ENCODE results near the gene FXYD6. TPM values are rescaled to one million over a fixed set of nuclear protein-coding genes. Genes with fewer than 3 reads are reported as not detected.

The FXYD6 gene
- total RNA-seq, 1 experiment from 2014 or later: 0.54 TPM

DNA sequence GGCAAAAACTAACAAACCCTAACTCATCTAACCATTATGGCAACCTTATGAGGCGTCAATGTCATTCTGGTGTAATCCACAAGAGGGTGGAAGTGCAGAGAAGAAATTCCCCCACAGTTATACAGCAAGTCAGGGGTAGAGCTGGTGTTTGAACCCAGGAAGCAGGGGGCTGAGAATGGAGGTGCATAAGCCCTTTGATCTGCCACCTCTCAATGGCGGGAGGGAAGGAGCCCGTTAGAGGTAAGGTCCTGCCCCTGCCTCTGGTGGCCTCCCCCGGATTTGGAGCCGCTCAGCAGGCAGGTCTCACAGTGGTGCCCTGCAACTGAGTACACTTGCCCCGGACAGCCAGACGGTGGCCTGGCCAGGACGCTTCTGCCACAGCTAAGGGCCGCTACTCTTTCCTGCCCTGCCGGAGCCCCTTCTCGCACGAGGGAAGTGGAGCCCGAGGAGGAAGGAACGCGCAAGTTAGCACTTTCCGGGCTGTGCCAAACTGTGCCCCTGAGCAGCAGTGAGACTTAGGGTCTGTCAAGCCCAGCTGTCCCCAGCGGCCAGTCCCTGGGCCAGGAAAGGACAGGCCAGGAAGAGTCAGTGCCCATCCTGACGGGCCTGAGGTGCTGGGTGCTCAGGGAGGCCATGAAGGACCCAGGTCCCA, 53.0 kb downstream of the FXYD6 start:
- intact Hi-C loops (cut with micrococcal nuclease; ENCODE audit: unreplicated experiment) (loop anchor here (5.0 kb wide), 1 partner anchor 229 kb away; no protein-coding TSS in a partner anchor), in situ Hi-C loops (cut with HindIII; ENCODE audit: low pct_unique_long_range_greater_than_20kb, low sequenced_read_pairs) (loop anchor here (25.0 kb wide), 1 partner anchor 386 kb away; no protein-coding TSS in a partner anchor)
- peak; percentile 53 for ATAC-seq
- Histone ChIP-seq H3K27me3 (ENCODE audit: control insufficient read depth, insufficient read depth, low read length) (peaks cover 4% of the 10 kb centered on the region; the same call in 1 of the 2 replicates), H3K4me3 (ENCODE audit: low read depth in 2 of 2, low read length in 2 of 2) (no peak overlapping the region), H3K27ac (ENCODE audit: low read length) (no peak overlapping the region), H3K9me3 (ENCODE audit: control insufficient read depth, insufficient read depth, low read depth, low read length) (no peaks in the 10 kb centered on the region), H3K36me3 (ENCODE audit: control insufficient read depth, insufficient read depth, low read length) (no peaks in the 10 kb centered on the region), H3K4me1 (ENCODE audit: control insufficient read depth, insufficient read depth, low read length) (no peaks in the 10 kb centered on the region)
- no peak for TF ChIP-seq TCF7L2 (IDR thresholded peaks at IDR 0.05; ENCODE audit: low read depth, low read length)
- TF ChIP-seq CTCF (IDR thresholded peaks at IDR 0.05): no peak
- no peak for TF ChIP-seq REST (IDR thresholded peaks at IDR 0.05; ENCODE audit: insufficient read depth in 1 of 2, low read depth in 2 of 2, low read length in 1 of 2)
- no peak for TF ChIP-seq SIN3A (IDR thresholded peaks at IDR 0.05; ENCODE audit: borderline replicate concordance, insufficient read depth, low read depth, low read length)
- ChIA-PET CTCF (interaction anchor here (0.6 to 2.0 kb wide), 4 partner anchors 123 to 397 kb away, joined by 3 to 14 read pairs (median 4); no protein-coding TSS in a partner anchor), POLR2A (no interaction called here)
- BruUV-seq (replicated peaks): no TSS peak
- no peak for DNase-seq (ENCODE audit: low read depth, low spot score)

DNA sequence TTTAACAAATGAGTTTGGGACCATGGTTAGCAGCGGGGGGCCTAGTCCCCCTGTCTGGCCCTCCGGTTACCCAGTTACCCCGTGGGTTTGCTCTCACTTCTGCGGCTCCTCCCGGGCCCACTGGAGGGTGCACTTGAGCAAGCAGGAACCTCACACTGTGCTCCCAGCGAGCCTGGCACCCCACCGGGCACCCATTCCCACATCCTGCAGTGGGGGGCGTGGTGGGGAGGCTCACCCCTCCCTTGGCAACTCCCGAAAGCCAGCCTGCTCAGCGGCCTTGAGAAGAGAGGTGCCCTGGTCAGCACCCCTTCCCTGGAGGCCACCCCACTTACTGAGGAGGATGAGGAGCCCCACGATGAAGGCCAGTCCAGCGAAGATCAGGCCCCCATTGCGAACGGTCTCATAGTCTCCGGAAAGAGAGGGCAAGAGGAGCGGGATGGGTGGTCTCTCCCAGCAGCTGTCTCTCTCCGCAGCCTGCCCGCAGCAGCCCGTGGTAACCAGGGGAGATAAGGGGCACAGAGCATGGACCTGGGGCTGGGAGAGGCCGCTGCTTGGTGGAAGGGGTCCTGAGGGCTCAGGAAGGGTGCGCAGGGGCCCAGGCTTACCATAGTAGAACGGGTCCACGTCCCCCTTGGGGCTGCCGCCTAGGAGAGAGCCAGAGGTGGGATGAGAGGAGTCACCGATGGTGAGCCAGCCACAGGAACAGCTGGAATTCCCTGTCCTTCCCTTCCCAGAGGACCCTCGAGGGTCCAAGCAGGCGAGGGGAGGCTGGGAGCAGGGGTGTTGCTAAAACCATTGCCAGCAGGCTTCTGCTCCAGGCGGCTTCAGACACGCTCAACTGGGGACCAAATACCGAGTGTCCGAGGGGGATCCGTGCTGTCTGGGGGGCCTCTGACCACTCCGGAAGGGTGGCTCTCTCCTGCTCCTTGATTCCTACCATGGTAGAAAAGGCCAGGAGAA, 54.1 kb downstream of the FXYD6 start:
- BruUV-seq (replicated peaks): no TSS peak

More for the DNA sequence above, 54.1 kb downstream of the FXYD6 start:
- no peak for TF ChIP-seq REST (IDR thresholded peaks at IDR 0.05; ENCODE audit: insufficient read depth in 1 of 2, low read depth in 2 of 2, low read length in 1 of 2)
- peak; percentile 87 for TF ChIP-seq CTCF (IDR thresholded peaks at IDR 0.05)
- Histone ChIP-seq H3K27me3 (ENCODE audit: control insufficient read depth, insufficient read depth, low read length) (peaks cover 4% of the 10 kb centered on the region; the same call in 1 of the 2 replicates), H3K36me3 (ENCODE audit: control insufficient read depth, insufficient read depth, low read length) (no peaks in the 10 kb centered on the region), H3K27ac (ENCODE audit: low read length) (no peak overlapping the region), H3K4me3 (ENCODE audit: low read depth in 2 of 2, low read length in 2 of 2) (no peak overlapping the region), H3K9me3 (ENCODE audit: control insufficient read depth, insufficient read depth, low read depth, low read length) (no peaks in the 10 kb centered on the region), H3K4me1 (ENCODE audit: control insufficient read depth, insufficient read depth, low read length) (peaks cover 7% of the 10 kb centered on the region; the same call in 1 of the 2 replicates)
- ChIA-PET POLR2A (no interaction called here), CTCF (interaction anchor here (0.6 to 2.0 kb wide), 5 partner anchors 13 to 396 kb away, joined by 3 to 14 read pairs (median 4); no protein-coding TSS in a partner anchor)
- intact Hi-C loops (cut with micrococcal nuclease; ENCODE audit: unreplicated experiment) (loop anchor here (5.0 kb wide), 1 partner anchor 230 kb away; no protein-coding TSS in a partner anchor), in situ Hi-C loops (cut with HindIII; ENCODE audit: low pct_unique_long_range_greater_than_20kb, low sequenced_read_pairs) (loop anchor here (25.0 kb wide), 1 partner anchor 385 kb away; no protein-coding TSS in a partner anchor)
- no peak for DNase-seq (ENCODE audit: low read depth, low spot score)
- no peak for ATAC-seq

All from Panc1 (cell line).